ENCODE measurements around the gene TLE1. TPM values are rescaled to one million over a fixed set of nuclear protein-coding genes. Genes with fewer than 3 reads are reported as not detected.

The TLE1 gene
- total and polyA plus RNA-seq, 5 donors: 14.8 to 18.4 (median 15.8) TPM

- DNase-seq (peak; percentile 84 to 92 (median 90)), ATAC-seq (peak; percentile 40 to 51)
- Histone ChIP-seq H3K9me3 (ENCODE audit: control insufficient read depth, low read length) (no peaks in the 10 kb centered on the region), H3K4me1 (ENCODE audit: control insufficient read depth, insufficient read depth, low read length) (peaks cover 2% of the 10 kb centered on the region), H3K27me3 (ENCODE audit: control insufficient read depth, insufficient read depth) (no peaks in the 10 kb centered on the region), H3K27ac (ENCODE audit: low read length) (peak overlapping the region; percentile 1), H3K4me3 (ENCODE audit: low read length) (peak overlapping the region; percentile 71)
- intact Hi-C loops (cut with DNase I): loop anchor here in 2 of 4 donors (5.0 to 10.0 kb wide), 4 partner anchors 72 to 162 kb away; no protein-coding TSS in a partner anchor
- WGBS: 6% methylated on average over 36 of the region's 36 CpGs
These were observed 2.5 kb downstream of the TLE1 start for GRCh38 chr9:81686614-81687520.

GRCh38 chr9:81685763-81686613 lies 3.4 kb downstream of the TLE1 start:
- H3K27ac ChIP-seq (ENCODE audit: low read length): no peak overlapping the region
- peak overlapping the region; percentile 71 for H3K4me3 ChIP-seq (ENCODE audit: low read length)
- no peaks in the 10 kb centered on the region for H3K27me3 ChIP-seq (ENCODE audit: control insufficient read depth, insufficient read depth)
- WGBS: 63% methylated on average over 5 of the region's 5 CpGs
- ATAC-seq (no peak), DNase-seq (no peak)
- peaks cover 2% of the 10 kb centered on the region for H3K4me1 ChIP-seq (ENCODE audit: control insufficient read depth, insufficient read depth, low read length)
- intact Hi-C loops (cut with DNase I): loop anchor here in 2 of 4 donors (5.0 to 10.0 kb wide), 4 partner anchors 71 to 161 kb away; no protein-coding TSS in a partner anchor
- H3K9me3 ChIP-seq (ENCODE audit: control insufficient read depth, low read length): no peaks in the 10 kb centered on the region

- no peaks in the 10 kb centered on the region for H3K27me3 ChIP-seq (ENCODE audit: control insufficient read depth, insufficient read depth)
- intact Hi-C loops (cut with DNase I): loop anchor here in 3 of 4 donors (5.0 to 10.0 kb wide), 5 partner anchors 70 to 163 kb away; no protein-coding TSS in a partner anchor
- H3K9me3 ChIP-seq (ENCODE audit: control insufficient read depth, low read length): no peaks in the 10 kb centered on the region
- H3K4me1 ChIP-seq (ENCODE audit: control insufficient read depth, insufficient read depth, low read length): peaks cover 4% of the 10 kb centered on the region
- H3K27ac ChIP-seq (ENCODE audit: low read length): no peak overlapping the region
- no peak overlapping the region for H3K4me3 ChIP-seq (ENCODE audit: low read length)
- no peak for ATAC-seq
- WGBS: 81% methylated on average over 4 of the region's 4 CpGs
- no peak for DNase-seq
These were observed 4.7 kb downstream of the TLE1 start for GRCh38 chr9:81684635-81685034.

GRCh38 chr9:81683704-81684103 lies 5.6 kb downstream of the TLE1 start:
- DNase-seq: no peak
- H3K27me3 ChIP-seq (ENCODE audit: control insufficient read depth, insufficient read depth): no peaks in the 10 kb centered on the region
- H3K4me3 ChIP-seq (ENCODE audit: low read length): no peak overlapping the region
- ATAC-seq: no peak
- no peaks in the 10 kb centered on the region for H3K9me3 ChIP-seq (ENCODE audit: control insufficient read depth, low read length)
- no peak overlapping the region for H3K27ac ChIP-seq (ENCODE audit: low read length)
- peaks cover 4% of the 10 kb centered on the region for H3K4me1 ChIP-seq (ENCODE audit: control insufficient read depth, insufficient read depth, low read length)
- 84% methylated on average over 3 of the region's 3 CpGs for WGBS
- intact Hi-C loops (cut with DNase I): loop anchor here in 3 of 4 donors (5.0 to 10.0 kb wide), 4 partner anchors 69 to 159 kb away; no protein-coding TSS in a partner anchor

GRCh38 chr9:81683238-81683637 lies 6.1 kb downstream of the TLE1 start:
- ATAC-seq (no peak), DNase-seq (no peak)
- Histone ChIP-seq H3K4me1 (ENCODE audit: control insufficient read depth, insufficient read depth, low read length) (peaks cover 4% of the 10 kb centered on the region), H3K9me3 (ENCODE audit: control insufficient read depth, low read length) (no peaks in the 10 kb centered on the region), H3K4me3 (ENCODE audit: low read length) (no peak overlapping the region), H3K27ac (ENCODE audit: low read length) (no peak overlapping the region), H3K27me3 (ENCODE audit: control insufficient read depth, insufficient read depth) (no peaks in the 10 kb centered on the region)
- WGBS: 77% methylated on average over 3 of the region's 3 CpGs
- intact Hi-C loops (cut with DNase I): loop anchor here in 3 of 4 donors (5.0 to 10.0 kb wide), 4 partner anchors 68 to 158 kb away; no protein-coding TSS in a partner anchor

GRCh38 chr9:81682797-81683196 lies 6.5 kb downstream of the TLE1 start:
- 33% methylated on average over 8 of the region's 8 CpGs for WGBS
- no peaks in the 10 kb centered on the region for H3K27me3 ChIP-seq (ENCODE audit: control insufficient read depth, insufficient read depth)
- intact Hi-C loops (cut with DNase I): loop anchor here in 3 of 4 donors (5.0 to 10.0 kb wide), 4 partner anchors 68 to 158 kb away; no protein-coding TSS in a partner anchor
- H3K27ac ChIP-seq (ENCODE audit: low read length): no peak overlapping the region
- DNase-seq (no peak), ATAC-seq (no peak)
- no peaks in the 10 kb centered on the region for H3K9me3 ChIP-seq (ENCODE audit: control insufficient read depth, low read length)
- H3K4me1 ChIP-seq (ENCODE audit: control insufficient read depth, insufficient read depth, low read length): peaks cover 4% of the 10 kb centered on the region
- H3K4me3 ChIP-seq (ENCODE audit: low read length): no peak overlapping the region

- WGBS: 92% methylated on average over 4 of the region's 4 CpGs
- DNase-seq: no peak
- H3K27ac ChIP-seq (ENCODE audit: low read length): no peak overlapping the region
- no peak for ATAC-seq
- peaks cover 4% of the 10 kb centered on the region for H3K4me1 ChIP-seq (ENCODE audit: control insufficient read depth, insufficient read depth, low read length)
- no peaks in the 10 kb centered on the region for H3K9me3 ChIP-seq (ENCODE audit: control insufficient read depth, low read length)
- intact Hi-C loops (cut with DNase I): loop anchor here in 3 of 4 donors (5.0 to 10.0 kb wide), 4 partner anchors 67 to 157 kb away; no protein-coding TSS in a partner anchor
- no peak overlapping the region for H3K4me3 ChIP-seq (ENCODE audit: low read length)
- H3K27me3 ChIP-seq (ENCODE audit: control insufficient read depth, insufficient read depth): no peaks in the 10 kb centered on the region
These were observed 7.2 kb downstream of the TLE1 start for GRCh38 chr9:81682177-81682576.

- H3K4me1 ChIP-seq (ENCODE audit: control insufficient read depth, insufficient read depth, low read length): peaks cover 4% of the 10 kb centered on the region
- no peaks in the 10 kb centered on the region for H3K9me3 ChIP-seq (ENCODE audit: control insufficient read depth, low read length)
- intact Hi-C loops (cut with DNase I): loop anchor here in 3 of 4 donors (5.0 to 10.0 kb wide), 4 partner anchors 66 to 156 kb away; no protein-coding TSS in a partner anchor
- no peak overlapping the region for H3K27ac ChIP-seq (ENCODE audit: low read length)
- ATAC-seq (no peak), DNase-seq (no peak)
- no peaks in the 10 kb centered on the region for H3K27me3 ChIP-seq (ENCODE audit: control insufficient read depth, insufficient read depth)
- H3K4me3 ChIP-seq (ENCODE audit: low read length): no peak overlapping the region
- 65% methylated on average over 1 of the region's 1 CpG for WGBS
These were observed 8.8 kb downstream of the TLE1 start for GRCh38 chr9:81680506-81680905.

GRCh38 chr9:81680006-81680405 lies 9.3 kb downstream of the TLE1 start:
- intact Hi-C loops (cut with DNase I): loop anchor here in 3 of 4 donors (5.0 to 10.0 kb wide), 4 partner anchors 65 to 155 kb away; no protein-coding TSS in a partner anchor
- no peak overlapping the region for H3K27ac ChIP-seq (ENCODE audit: low read length)
- H3K4me1 ChIP-seq (ENCODE audit: control insufficient read depth, insufficient read depth, low read length): peaks cover 4% of the 10 kb centered on the region
- WGBS: 75% methylated on average over 9 of the region's 9 CpGs
- ATAC-seq (no peak), DNase-seq (no peak)
- no peaks in the 10 kb centered on the region for H3K27me3 ChIP-seq (ENCODE audit: control insufficient read depth, insufficient read depth)
- no peaks in the 10 kb centered on the region for H3K9me3 ChIP-seq (ENCODE audit: control insufficient read depth, low read length)
- no peak overlapping the region for H3K4me3 ChIP-seq (ENCODE audit: low read length)

- WGBS: 95% methylated on average over 1 of the region's 1 CpG
- ATAC-seq (no peak), DNase-seq (no peak)
- H3K27me3 ChIP-seq (ENCODE audit: control insufficient read depth, insufficient read depth): no peaks in the 10 kb centered on the region
- no peak overlapping the region for H3K27ac ChIP-seq (ENCODE audit: low read length)
- H3K4me3 ChIP-seq (ENCODE audit: low read length): no peak overlapping the region
- H3K4me1 ChIP-seq (ENCODE audit: control insufficient read depth, insufficient read depth, low read length): peaks cover 7% of the 10 kb centered on the region
- intact Hi-C loops (cut with DNase I): no loop called here
- no peaks in the 10 kb centered on the region for H3K9me3 ChIP-seq (ENCODE audit: control insufficient read depth, low read length)
These were observed 11.3 kb downstream of the TLE1 start for GRCh38 chr9:81678088-81678487.
